ENCODE data around the gene SLC25A30.

SLC25A30 gene

GRCh38 chr13:45410466-45410865 lies 7.7 kb downstream of the SLC25A30 start:
- no peak for DNase-seq (ENCODE audit: low spot score)
- TF ChIP-seq CTCF (IDR thresholded peaks at IDR 0.05; ENCODE audit: borderline replicate concordance, control extremely low read depth, extremely low read depth, insufficient read depth, missing control alignments) = no peak
- in situ Hi-C loops (cut with MboI; ENCODE audit: low sequenced_read_pairs, unreplicated experiment) = no loop called here

- no peak for DNase-seq (ENCODE audit: low spot score)
- no peak for TF ChIP-seq CTCF (IDR thresholded peaks at IDR 0.05; ENCODE audit: borderline replicate concordance, control extremely low read depth, extremely low read depth, insufficient read depth, missing control alignments)
- in situ Hi-C loops (cut with MboI; ENCODE audit: low sequenced_read_pairs, unreplicated experiment) = no loop called here
Observed at GRCh38 chr13:45410001-45410400, 8.2 kb downstream of the SLC25A30 start.

- in situ Hi-C loops (cut with MboI; ENCODE audit: low sequenced_read_pairs, unreplicated experiment) = no loop called here
- no peak for DNase-seq (ENCODE audit: low spot score)
- no peak for TF ChIP-seq CTCF (IDR thresholded peaks at IDR 0.05; ENCODE audit: borderline replicate concordance, control extremely low read depth, extremely low read depth, insufficient read depth, missing control alignments)
Observed at GRCh38 chr13:45406421-45406820, 11.8 kb downstream of the SLC25A30 start.

- in situ Hi-C loops (cut with MboI; ENCODE audit: low sequenced_read_pairs, unreplicated experiment) = no loop called here
- DNase-seq (ENCODE audit: low spot score) = no peak
- TF ChIP-seq CTCF (IDR thresholded peaks at IDR 0.05; ENCODE audit: borderline replicate concordance, control extremely low read depth, extremely low read depth, insufficient read depth, missing control alignments) = no peak
Observed at GRCh38 chr13:45403081-45403480, 15.1 kb downstream of the SLC25A30 start.

- in situ Hi-C loops (cut with MboI; ENCODE audit: low sequenced_read_pairs, unreplicated experiment) = no loop called here
- no peak for DNase-seq (ENCODE audit: low spot score)
- no peak for TF ChIP-seq CTCF (IDR thresholded peaks at IDR 0.05; ENCODE audit: borderline replicate concordance, control extremely low read depth, extremely low read depth, insufficient read depth, missing control alignments)
Observed at GRCh38 chr13:45402641-45403040, 15.5 kb downstream of the SLC25A30 start.

GRCh38 chr13:45401314-45401713 lies 16.9 kb downstream of the SLC25A30 start:
- DNase-seq (ENCODE audit: low spot score) = no peak

More at GRCh38 chr13:45401314-45401713, 16.9 kb downstream of the SLC25A30 start:
- TF ChIP-seq CTCF (IDR thresholded peaks at IDR 0.05; ENCODE audit: borderline replicate concordance, control extremely low read depth, extremely low read depth, insufficient read depth, missing control alignments) = no peak
- in situ Hi-C loops (cut with MboI; ENCODE audit: low sequenced_read_pairs, unreplicated experiment) = no loop called here
